Stimulated activated naive CD8-positive, alpha-beta T cell treated with anti-CD3 and anti-CD28 coated beads, Interleukin-15, Interleukin-2, amounts not matched to agents 100 U/mL and 50 U/mL, for 24 hours (primary cell): ENCODE data around the gene MARVELD1.
A peak's percentile ranks its signal among the peaks of the same experiment; 100 is the strongest.
"Not testable (repeated sequence)": the region's sequence is repeated elsewhere in the genome, so short reads cannot be mapped to it uniquely, and the experiment has no call there.

Experiments
- ATAC-seq: fragments of 150-1000 bp; cut with Tn5 transposase; one replicate; pipeline ENCODE4 v1.10.0; 2021
- DNase-seq: peaks from one replicate; pipeline ENCODE4 v3.0.0; 2021

MARVELD1 gene

GRCh38 chr10:97690133-97690532, 23.4 kb upstream of the MARVELD1 start:
- DNase-seq (no peak), ATAC-seq (no peak)

GRCh38 chr10:97698072-97698655, 15.4 kb upstream of the MARVELD1 start:
- not testable (repeated sequence) for DNase-seq, ATAC-seq

GRCh38 chr10:97701438-97702069, 12.0 kb upstream of the MARVELD1 start:
- DNase-seq (peak; percentile 44), ATAC-seq (peak; percentile 75)

GRCh38 chr10:97703398-97704067, 10.0 kb upstream of the MARVELD1 start:
- ATAC-seq, result no peak
- no peak for DNase-seq

GRCh38 chr10:97704341-97704740, 9.2 kb upstream of the MARVELD1 start:
- ATAC-seq (no peak), DNase-seq (no peak)

- DNase-seq (no peak), ATAC-seq (no peak)
Observed at GRCh38 chr10:97705006-97705670, 8.4 kb upstream of the MARVELD1 start.

- no peak for ATAC-seq
Observed at GRCh38 chr10:97707134-97707861, 6.2 kb upstream of the MARVELD1 start.

GRCh38 chr10:97708167-97708566, 5.4 kb upstream of the MARVELD1 start:
- ATAC-seq, result no peak
- no peak for DNase-seq

More at GRCh38 chr10:97707134-97707861, 6.2 kb upstream of the MARVELD1 start:
- no peak for DNase-seq

GRCh38 chr10:97708976-97709946, 4.3 kb upstream of the MARVELD1 start:
- DNase-seq (peak; percentile 51), ATAC-seq (no peak)

- DNase-seq, result no peak
- ATAC-seq, result no peak
Observed at GRCh38 chr10:97711640-97712572, 1.6 kb upstream of the MARVELD1 start.

- DNase-seq, result peak; percentile 31
Observed at GRCh38 chr10:97713826-97714400, 383 bp downstream of the MARVELD1 start.

GRCh38 chr10:97714401-97715258, 1.1 kb downstream of the MARVELD1 start:
- DNase-seq (peak; percentile 56), ATAC-seq (peak; percentile 64)

More at GRCh38 chr10:97713826-97714400, 383 bp downstream of the MARVELD1 start:
- ATAC-seq, result peak; percentile 68

- no peak for DNase-seq
- ATAC-seq, result no peak
Observed at GRCh38 chr10:97715259-97715874, 1.8 kb downstream of the MARVELD1 start.

GRCh38 chr10:97717627-97718026, 4.1 kb downstream of the MARVELD1 start:
- no peak for DNase-seq
- no peak for ATAC-seq

- no peak for ATAC-seq
- no peak for DNase-seq
Observed at GRCh38 chr10:97718178-97718577, 4.6 kb downstream of the MARVELD1 start.

GRCh38 chr10:97718659-97719142, 5.2 kb downstream of the MARVELD1 start:
- ATAC-seq, result no peak
- DNase-seq, result no peak

GRCh38 chr10:97719602-97720001, 6.1 kb downstream of the MARVELD1 start:
- no peak for ATAC-seq
- DNase-seq, result no peak
